ENCODE results near the gene UNC119.

- no peak for TF ChIP-seq XBP1 (CRISPR knock-in tag; IDR thresholded peaks at IDR 0.05)
- no peak for TF ChIP-seq TBP (CRISPR knock-in tag; IDR thresholded peaks at IDR 0.05)
- no peak for TF ChIP-seq HBP1 (CRISPR knock-in tag; IDR thresholded peaks at IDR 0.05; ENCODE audit: low read depth)
- no peak for TF ChIP-seq PRMT3 (CRISPR knock-in tag; IDR thresholded peaks at IDR 0.05; ENCODE audit: borderline replicate concordance, low read depth)
- no peak for TF ChIP-seq CTCF (CRISPR knock-in tag; IDR thresholded peaks at IDR 0.05)
- no peak for TF ChIP-seq NBN (conservative IDR thresholded peaks at IDR 0.05)
- no peak for TF ChIP-seq FOXK2 (IDR thresholded peaks at IDR 0.05)
- TF ChIP-seq E2F2 (CRISPR knock-in tag; IDR thresholded peaks at IDR 0.05; ENCODE audit: borderline replicate concordance): no peak
- TF ChIP-seq YY1 (IDR thresholded peaks at IDR 0.05; ENCODE audit: insufficient read depth, insufficient replicate concordance, low read depth, low read length): no peak
- no peak for TF ChIP-seq BRD4 (CRISPR knock-in tag; IDR thresholded peaks at IDR 0.05)
- TF ChIP-seq NFE2L2 (IDR thresholded peaks at IDR 0.05; ENCODE audit: low read length): no peak
- no peak for TF ChIP-seq ZNF670 (CRISPR knock-in tag; IDR thresholded peaks at IDR 0.05; ENCODE audit: borderline replicate concordance)
Measured at GRCh38 chr17:28529013-28529400, 23.4 kb downstream of the UNC119 start.
